HCT116 (cell line): ENCODE data around the gene ZSWIM6. TPM values are rescaled to one million over a fixed set of nuclear protein-coding genes. Genes with fewer than 3 reads are reported as not detected.

Experiments used
- ATAC-seq: fragments of 200-7000 bp; cut with Tn5 transposase; 2 replicates; pipeline ENCODE4 v1.9.1; 2020; ENCODE audit warnings: mild to moderate bottlenecking, moderate library complexity
- BruUV-seq: library from RNA; stranded (reverse); fragments of 400-500 nt; replicated peaks from 2 replicates; lab custom pipeline; 2021; lab: Mats Ljungman, UMichigan
- CTCF ChIA-PET: fragments of 300-600 bp; sonication (Branson Sonifier 250); formaldehyde crosslinking; loops from one replicate; lab custom pipeline; 2021; ENCODE audit warnings: antibody characterized with exemption; lab: Charles Lee
- POLR2A ChIA-PET: fragments of 300-600, 350-600 bp; sonication (Branson Sonifier 250); formaldehyde crosslinking; loops from one replicate; lab custom pipeline; 2021; ENCODE audit warnings: antibody characterized with exemption; lab: Charles Lee
- RAD21 ChIA-PET, 2 experiments: fragments of 300-600 bp; sonication (Branson Sonifier 250); formaldehyde crosslinking; loops; one replicate each; lab custom pipeline; 2023; ENCODE audit warnings: low total read pairs in 2 of 2; ENCODE audit not compliant: uncharacterized antibody in 2 of 2, unreplicated experiment in 2 of 2, low non-redundant PET in 1 of 2; lab: Charles Lee
- DNase-seq: peaks from one replicate; pipeline ENCODE4 v3.0.0-alpha.2; 2010; ENCODE audit warnings: low read depth, low spot score
- H2AFZ ChIP-seq: fragments of 200-600 bp; shearing (Covaris generic), sonication (generic); 2 replicates; pipeline ENCODE4 v1.6.1; 2017; ENCODE audit warnings: low read depth, mixed run types, mixed read lengths, antibody characterized with exemption, low read length; ENCODE audit not compliant: poor library complexity, severe bottlenecking
- H3K27ac ChIP-seq: 2 replicates; pipeline ENCODE4 v1.5.1; 2012; ENCODE audit warnings: low read depth, low read length
- H3K27me3 ChIP-seq: fragments of 200-600 bp; sonication (generic); 2 replicates; pipeline ENCODE4 v1.6.1; 2016; ENCODE audit warnings: mixed run types, low read length, mixed read lengths; ENCODE audit not compliant: insufficient read depth
- H3K36me3 ChIP-seq, 2 experiments: fragments of 200-500 bp in 1 of 2; fragments of 200-600 bp in 1 of 2; sonication (Bioruptor generic) in 1 of 2; sonication (generic) in 1 of 2; 2 replicates each; pipeline versions ENCODE4 v1.5.1 to v1.6.1; 2014 to 2016; ENCODE audit warnings: low read length in 2 of 2, inconsistent platforms in 1 of 2, mixed read lengths in 1 of 2, mixed run types in 1 of 2; ENCODE audit not compliant: insufficient read depth in 2 of 2, control insufficient read depth in 1 of 2
- H3K4me1 ChIP-seq, 2 experiments: fragments of 200-600 bp in 1 of 2; sonication (generic) in 1 of 2; 2 replicates each; pipeline versions ENCODE4 v1.5.1 to v1.6.1; 2012 to 2017; ENCODE audit warnings: low read length in 2 of 2, inconsistent platforms in 1 of 2, mild to moderate bottlenecking in 1 of 2, mixed read lengths in 1 of 2, mixed run types in 1 of 2, moderate library complexity in 1 of 2; ENCODE audit not compliant: insufficient read depth in 2 of 2, control insufficient read depth in 1 of 2
- H3K4me2 ChIP-seq: fragments of 200-600 bp; sonication (generic); 2 replicates; pipeline ENCODE4 v1.6.1; 2017; ENCODE audit warnings: mixed run types, low read length, mixed read lengths
- H3K4me3 ChIP-seq, 2 experiments: fragments of 200-600 bp in 1 of 2; sonication (generic) in 1 of 2; replicated peaks in 1 of 2; 2 replicates each; pipeline ENCODE4 v1.5.1; 2011 to 2016; ENCODE audit warnings: low read length in 2 of 2, control low read depth in 1 of 2, low read depth in 1 of 2, mild to moderate bottlenecking in 1 of 2, mixed read lengths in 1 of 2, mixed run types in 1 of 2
- H3K79me2 ChIP-seq: fragments of 200-600 bp; sonication (generic); 2 replicates; pipeline ENCODE4 v1.6.1; 2017; ENCODE audit warnings: mild to moderate bottlenecking, mixed run types, low read length, moderate library complexity, mixed read lengths; ENCODE audit not compliant: insufficient read depth
- H3K9ac ChIP-seq: fragments of 200-600 bp; sonication (generic); 2 replicates; pipeline ENCODE4 v1.6.1; 2016; ENCODE audit warnings: low read length, mixed read lengths
- H3K9me2 ChIP-seq: fragments of 200-600 bp; sonication (generic), shearing (Covaris generic); 2 replicates; pipeline ENCODE4 v1.6.1; 2017; ENCODE audit warnings: mixed run types, mild to moderate bottlenecking, moderate library complexity; ENCODE audit not compliant: insufficient read depth
- H3K9me3 ChIP-seq, 2 experiments: fragments of 200-500 bp in 1 of 2; fragments of 200-600 bp in 1 of 2; sonication (Bioruptor generic) in 1 of 2; sonication (generic) in 1 of 2; 2 replicates each; pipeline ENCODE4 v1.6.1; 2014 to 2017; ENCODE audit warnings: low read length in 2 of 2, mixed read lengths in 2 of 2, inconsistent platforms in 1 of 2, low read depth in 1 of 2, mild to moderate bottlenecking in 1 of 2, mixed run types in 1 of 2, moderate library complexity in 1 of 2; ENCODE audit not compliant: control insufficient read depth in 1 of 2, insufficient read depth in 1 of 2
- H4K20me1 ChIP-seq: fragments of 200-600 bp; sonication (generic), shearing (Covaris generic); 2 replicates; pipeline ENCODE4 v1.6.1; 2017; ENCODE audit warnings: mixed run types, mild to moderate bottlenecking, moderate library complexity; ENCODE audit not compliant: insufficient read depth
- CBX3 ChIP-seq: IDR thresholded peaks from 2 replicates; pipeline ENCODE4 v1.6.1; 2012; ENCODE audit warnings: low read depth
- ELF1 ChIP-seq: IDR thresholded peaks from 2 replicates; pipeline ENCODE4 v1.6.1; 2012; ENCODE audit warnings: low read depth, borderline replicate concordance
- FOSL1 ChIP-seq: IDR thresholded peaks from 2 replicates; pipeline ENCODE4 v1.6.1; 2012; ENCODE audit warnings: low read depth
- POLR2A ChIP-seq: IDR thresholded peaks from 2 replicates; pipeline ENCODE4 v1.7.0; 2011; ENCODE audit warnings: borderline replicate concordance; ENCODE audit not compliant: insufficient read depth, insufficient read length; ENCODE audit errors: extremely low read depth
- REST ChIP-seq: IDR thresholded peaks from 2 replicates; pipeline ENCODE4 v1.6.1; 2012; ENCODE audit warnings: low read depth
- TCF7L2 ChIP-seq: IDR thresholded peaks from 2 replicates; pipeline ENCODE4 v1.7.0; 2011; ENCODE audit warnings: borderline replicate concordance, inconsistent platforms; ENCODE audit not compliant: insufficient read depth, insufficient read length; ENCODE audit errors: extremely low read depth
- YY1 ChIP-seq: IDR thresholded peaks from 2 replicates; pipeline ENCODE4 v1.6.1; 2011; ENCODE audit warnings: low read length, low read depth, moderate library complexity, mild to moderate bottlenecking; ENCODE audit not compliant: insufficient replicate concordance; ENCODE audit errors: extremely low read depth
- ZBTB33 ChIP-seq: IDR thresholded peaks from 2 replicates; pipeline ENCODE4 v1.6.1; 2011; ENCODE audit warnings: mild to moderate bottlenecking, low read length, moderate library complexity; ENCODE audit not compliant: insufficient replicate concordance; ENCODE audit errors: extremely low read depth
- ZFX ChIP-seq: fragments of 450-650 bp; IDR thresholded peaks from 2 replicates; pipeline ENCODE4 v1.6.1; 2017
- intact Hi-C: fragments of 100-400 bp; cut with micrococcal nuclease; formaldehyde crosslinking; loops from 2 replicates; pipeline ENCODE4 v1.10.0; 2022
- total RNA-seq: library from RNA; stranded (reverse); gene quantifications from one replicate; pipeline ENCODE4 v1.2.1, GENCODE V29; 2021; ENCODE audit not compliant: unreplicated experiment
- TF ChIP-seq, protein P1 (sequence below): IDR thresholded peaks from 2 replicates; pipeline ENCODE4 v1.6.1; 2012

ZSWIM6 gene
- total RNA-seq, 1 experiment from 2014 or later, result 7.4 TPM

GRCh38 chr5:61440086-61440485 is 108.0 kb downstream of the ZSWIM6 start:
- Histone ChIP-seq H3K4me2 (no peak overlapping the region), H4K20me1 (no peaks in the 10 kb centered on the region)
- no peak for TF ChIP-seq CBX3
- TF ChIP-seq ZFX, result no peak
- no peak for TF ChIP-seq POLR2A
- no peak for TF ChIP-seq ELF1
- TF ChIP-seq YY1, result no peak
- TF ChIP-seq REST, result no peak
- TF ChIP-seq ZBTB33, result no peak
- TF ChIP-seq FOSL1, result no peak
- TF ChIP-seq TCF7L2, result no peak
- TF ChIP-seq, protein P1, sequence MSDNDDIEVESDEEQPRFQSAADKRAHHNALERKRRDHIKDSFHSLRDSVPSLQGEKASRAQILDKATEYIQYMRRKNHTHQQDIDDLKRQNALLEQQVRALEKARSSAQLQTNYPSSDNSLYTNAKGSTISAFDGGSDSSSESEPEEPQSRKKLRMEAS, result no peak

More at GRCh38 chr5:61440086-61440485, 108.0 kb downstream of the ZSWIM6 start:
- Histone ChIP-seq H3K4me1 (no peaks in the 10 kb centered on the region), H3K9me2 (no peaks in the 10 kb centered on the region), H3K4me3 (no peak overlapping the region), H3K9me3 (peaks cover 0 to 10% of the 10 kb centered on the region in 2 experiments; a peak in 2 of 4 replicates), H3K27me3 (no peaks in the 10 kb centered on the region), H3K27ac (no peak overlapping the region), H3K79me2 (peaks cover 37% of the 10 kb centered on the region), H3K9ac (no peak overlapping the region), H2AFZ (no peak overlapping the region), H3K36me3 (no peaks in the 10 kb centered on the region)
- CTCF ChIA-PET, result no interaction called here
- no TSS peak for BruUV-seq
- DNase-seq, result no peak
- POLR2A ChIA-PET, result no interaction called here
- ATAC-seq, result no peak
- intact Hi-C loops, result no loop called here
- RAD21 ChIA-PET, result no interaction called here
